Brain pericyte (primary cell): ENCODE measurements around the gene CD70.
"Not testable (repeated sequence)": the region's sequence is repeated elsewhere in the genome, so short reads cannot be mapped to it uniquely, and the experiment has no call there.

Experiments
- DNase-seq: peaks from one replicate; pipeline ENCODE4 v3.0.0-alpha.2; 2012; ENCODE audit warnings: low read depth, low spot score

Gene CD70

GRCh38 chr19:6597471-6598253 lies 6.7 kb upstream of the CD70 start:
- DNase-seq = not testable (repeated sequence)

- no peak for DNase-seq
Observed at GRCh38 chr19:6596621-6597020, 5.7 kb upstream of the CD70 start.

GRCh38 chr19:6593651-6594416 lies 2.9 kb upstream of the CD70 start:
- no peak for DNase-seq

- DNase-seq = no peak
Observed at GRCh38 chr19:6590258-6590826, 608 bp downstream of the CD70 start.

- DNase-seq = no peak
Observed at GRCh38 chr19:6589711-6590257, 1.2 kb downstream of the CD70 start.

GRCh38 chr19:6588508-6589345 lies 2.2 kb downstream of the CD70 start:
- DNase-seq = no peak

GRCh38 chr19:6587998-6588507 lies 2.9 kb downstream of the CD70 start:
- no peak for DNase-seq

GRCh38 chr19:6587093-6587820 lies 3.7 kb downstream of the CD70 start:
- no peak for DNase-seq

GRCh38 chr19:6586726-6587092 lies 4.2 kb downstream of the CD70 start:
- DNase-seq = no peak

- no peak for DNase-seq
Observed at GRCh38 chr19:6586056-6586455, 4.9 kb downstream of the CD70 start.

- not testable (repeated sequence) for DNase-seq
Observed at GRCh38 chr19:6582515-6583484, 8.2 kb downstream of the CD70 start.

GRCh38 chr19:6580313-6580712 lies 10.6 kb downstream of the CD70 start:
- DNase-seq = no peak

- DNase-seq = no peak
Observed at GRCh38 chr19:6579450-6580178, 11.3 kb downstream of the CD70 start.

- no peak for DNase-seq
Observed at GRCh38 chr19:6577476-6578125, 13.3 kb downstream of the CD70 start.

- no peak for DNase-seq
Observed at GRCh38 chr19:6576869-6577475, 14.0 kb downstream of the CD70 start.

GRCh38 chr19:6573350-6573749 lies 17.6 kb downstream of the CD70 start:
- no peak for DNase-seq

GRCh38 chr19:6572217-6572616 lies 18.7 kb downstream of the CD70 start:
- no peak for DNase-seq

GRCh38 chr19:6571167-6571566 lies 19.8 kb downstream of the CD70 start:
- no peak for DNase-seq
